ENCODE data around the gene DYRK1A.

The DYRK1A gene

DNA sequence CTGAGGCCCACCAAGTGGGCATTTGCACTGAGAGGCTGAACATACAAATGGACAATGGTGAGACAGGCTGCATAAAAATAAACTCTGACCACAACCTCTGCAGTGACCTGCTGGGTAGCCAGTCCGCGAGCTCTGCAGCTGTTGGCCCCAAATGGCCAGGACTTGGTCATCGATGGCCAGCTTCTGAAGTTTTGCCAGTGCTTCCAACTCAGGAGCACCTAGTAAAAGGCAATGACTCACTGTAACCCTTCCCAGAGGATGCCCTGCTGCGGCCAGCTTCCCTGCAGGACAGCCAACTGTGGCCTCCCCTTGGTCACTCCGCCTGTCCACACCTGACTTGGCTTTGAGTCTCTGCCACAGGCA, 185.4 kb downstream of the DYRK1A start:
- Histone ChIP-seq H2BK120ac (ENCODE audit: low read depth, low read length) (no peak overlapping the region), H2BK15ac (ENCODE audit: low read depth, poor library complexity, severe bottlenecking) (no peak overlapping the region), H3K18ac (ENCODE audit: low read depth in 1 of 2, low read length in 2 of 2) (no peak overlapping the region), H3K79me1 (replicated peaks; ENCODE audit: low read length, poor library complexity, severe bottlenecking) (no peaks in the 10 kb centered on the region), H2AK5ac (ENCODE audit: low read length, severe bottlenecking) (no peak overlapping the region), H3K27ac (ENCODE audit: low read length, poor library complexity, severe bottlenecking) (no peak overlapping the region), H3K14ac (ENCODE audit: low read length in 2 of 2) (peak overlapping the region in 1 of 2 experiments; percentile 51), H3K4me2 (ENCODE audit: low read length, poor library complexity, severe bottlenecking) (peak overlapping the region; percentile 31), H3K4me1 (ENCODE audit: control insufficient read depth, insufficient read depth, low read depth, low read length) (peaks cover 26% of the 10 kb centered on the region), H3K23ac (ENCODE audit: low read length in 2 of 2) (no peak overlapping the region), H3K27me3 (ENCODE audit: control insufficient read depth in 1 of 2, insufficient read depth in 1 of 2, low read length in 2 of 2) (peaks cover 32 to 38% of the 10 kb centered on the region in 2 experiments), H2BK5ac (ENCODE audit: low read depth, low read length, poor library complexity, severe bottlenecking) (no peak overlapping the region), H3K4me3 (ENCODE audit: insufficient read depth in 1 of 2, low read depth in 1 of 2, low read length in 2 of 2) (no peak overlapping the region), H4K91ac (ENCODE audit: low read length) (no peak overlapping the region), H4K8ac (ENCODE audit: low read length) (no peak overlapping the region), H2BK12ac (ENCODE audit: low read length in 2 of 2) (no peak overlapping the region), H2AFZ (ENCODE audit: low read depth, low read length) (no peak overlapping the region), H3K36me3 (ENCODE audit: control insufficient read depth in 1 of 2, insufficient read depth in 2 of 2, low read depth in 1 of 2, low read length in 2 of 2) (no peaks in the 10 kb centered on the region), H3K9ac (ENCODE audit: low read length) (no peak overlapping the region), H3K4ac (ENCODE audit: low read depth in 1 of 2, low read length in 2 of 2) (no peak overlapping the region), H3K9me3 (ENCODE audit: control insufficient read depth, low read length) (no peaks in the 10 kb centered on the region)
- DNase-seq: no peak
- WGBS: 95% methylated on average over 5 of the region's 5 CpGs

DNA sequence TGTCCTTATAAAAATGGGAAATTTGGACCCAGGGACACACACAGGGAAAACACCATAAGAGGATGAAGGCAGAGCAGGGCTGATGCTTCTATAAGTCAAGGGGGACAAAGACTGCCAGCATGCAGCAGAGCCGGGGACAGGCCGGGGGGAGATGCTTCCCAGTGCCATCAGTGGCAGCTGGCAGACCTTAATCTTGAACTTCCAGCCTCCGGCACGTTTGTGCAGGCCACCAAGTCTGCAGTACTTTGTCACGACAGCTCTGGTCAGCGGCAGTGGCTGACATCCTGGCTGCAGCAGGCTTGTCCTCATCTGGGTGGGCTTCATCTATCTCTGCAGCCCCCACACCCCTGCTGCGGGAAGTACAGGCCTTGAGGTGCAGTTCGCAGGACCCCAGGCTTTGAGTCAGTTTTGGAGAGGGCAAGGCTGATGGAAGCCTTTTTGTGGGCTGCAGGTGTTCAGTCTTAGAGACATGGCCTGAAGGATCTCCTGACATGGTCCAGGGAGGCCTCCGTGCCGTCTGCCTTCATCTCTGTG, 186.0 kb downstream of the DYRK1A start:
- Histone ChIP-seq H3K79me1 (replicated peaks; ENCODE audit: low read length, poor library complexity, severe bottlenecking) (no peaks in the 10 kb centered on the region), H3K9ac (ENCODE audit: low read length) (no peak overlapping the region), H2BK5ac (ENCODE audit: low read depth, low read length, poor library complexity, severe bottlenecking) (no peak overlapping the region), H3K9me3 (ENCODE audit: control insufficient read depth, low read length) (no peaks in the 10 kb centered on the region), H3K4me1 (ENCODE audit: control insufficient read depth, insufficient read depth, low read depth, low read length) (peaks cover 29% of the 10 kb centered on the region), H2AFZ (ENCODE audit: low read depth, low read length) (no peak overlapping the region), H4K91ac (ENCODE audit: low read length) (no peak overlapping the region), H3K14ac (ENCODE audit: low read length in 2 of 2) (no peak overlapping the region), H3K4me2 (ENCODE audit: low read length, poor library complexity, severe bottlenecking) (no peak overlapping the region), H4K8ac (ENCODE audit: low read length) (no peak overlapping the region), H3K18ac (ENCODE audit: low read depth in 1 of 2, low read length in 2 of 2) (no peak overlapping the region), H3K27ac (ENCODE audit: low read length, poor library complexity, severe bottlenecking) (no peak overlapping the region), H2AK5ac (ENCODE audit: low read length, severe bottlenecking) (no peak overlapping the region), H3K4me3 (ENCODE audit: insufficient read depth in 1 of 2, low read depth in 1 of 2, low read length in 2 of 2) (no peak overlapping the region), H3K36me3 (ENCODE audit: control insufficient read depth in 1 of 2, insufficient read depth in 2 of 2, low read depth in 1 of 2, low read length in 2 of 2) (no peaks in the 10 kb centered on the region), H3K27me3 (ENCODE audit: control insufficient read depth in 1 of 2, insufficient read depth in 1 of 2, low read length in 2 of 2) (peaks cover 32 to 37% of the 10 kb centered on the region in 2 experiments), H2BK12ac (ENCODE audit: low read length in 2 of 2) (no peak overlapping the region), H3K4ac (ENCODE audit: low read depth in 1 of 2, low read length in 2 of 2) (peak overlapping the region in 1 of 2 experiments; percentile 64), H2BK15ac (ENCODE audit: low read depth, poor library complexity, severe bottlenecking) (no peak overlapping the region), H3K23ac (ENCODE audit: low read length in 2 of 2) (no peak overlapping the region), H2BK120ac (ENCODE audit: low read depth, low read length) (no peak overlapping the region)
- WGBS: 90% methylated on average over 10 of the region's 10 CpGs
- DNase-seq: no peak

DNA sequence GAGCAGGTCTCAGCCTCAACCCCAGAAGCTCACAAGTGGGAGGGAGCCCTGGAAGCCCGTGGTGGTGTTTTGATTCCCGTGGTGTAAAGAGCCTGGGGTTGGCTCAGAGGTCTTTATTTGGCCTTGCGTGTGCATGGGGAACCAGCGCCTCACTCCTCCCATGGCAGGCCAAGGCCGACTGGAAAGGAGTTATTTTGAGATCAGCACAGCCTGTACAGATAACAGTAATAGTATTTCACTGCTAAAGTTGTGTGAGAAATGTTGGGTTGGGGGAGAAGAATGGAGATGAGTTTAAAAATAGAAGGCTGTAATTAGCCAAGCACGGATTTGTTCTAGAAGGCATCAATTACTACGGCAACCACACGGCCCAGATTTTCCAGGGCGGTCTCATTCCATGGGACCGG, 186.5 kb downstream of the DYRK1A start:
- no peak overlapping the region for H3K14ac ChIP-seq (ENCODE audit: low read length in 2 of 2)
- WGBS: 83% methylated on average over 10 of the region's 10 CpGs

DNA sequence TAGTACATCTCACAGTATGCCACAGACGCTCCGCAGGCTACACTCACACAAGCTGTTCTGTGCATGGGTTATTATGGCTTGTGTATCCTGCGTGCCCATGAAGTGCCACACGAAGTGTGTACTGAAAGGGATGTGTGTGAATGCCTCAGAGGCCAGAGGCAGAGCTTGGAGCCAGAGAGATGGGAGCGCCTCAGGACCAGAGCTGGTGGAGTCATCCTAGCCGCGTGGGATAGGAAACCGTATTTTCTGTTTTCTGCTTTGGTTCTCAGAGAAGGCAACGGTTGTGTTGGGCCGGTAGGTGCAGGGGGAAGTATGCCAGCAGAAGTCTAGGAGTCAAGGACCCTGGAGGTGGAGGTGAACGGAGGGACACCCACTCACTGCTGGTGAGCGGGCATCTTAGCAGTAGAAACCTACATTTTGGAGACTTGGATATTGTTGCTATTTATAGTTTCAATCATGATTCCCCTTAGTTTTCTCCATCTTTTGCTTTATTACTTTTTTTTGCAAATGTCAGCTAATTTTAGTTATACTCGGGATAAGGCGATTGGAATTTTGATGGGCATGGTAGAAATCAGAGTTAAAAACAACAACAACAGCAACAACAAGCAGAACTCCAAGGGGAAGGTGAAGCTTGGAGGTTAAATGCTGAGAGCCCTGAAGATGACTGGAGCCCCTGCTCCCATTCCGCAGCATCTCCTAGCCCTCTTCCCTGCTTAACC, 188.2 kb downstream of the DYRK1A start:
- Histone ChIP-seq H3K23ac (ENCODE audit: low read length in 2 of 2) (no peak overlapping the region), H2BK120ac (ENCODE audit: low read depth, low read length) (no peak overlapping the region), H3K9me3 (ENCODE audit: control insufficient read depth, low read length) (no peaks in the 10 kb centered on the region), H3K36me3 (ENCODE audit: control insufficient read depth in 1 of 2, insufficient read depth in 2 of 2, low read depth in 1 of 2, low read length in 2 of 2) (no peaks in the 10 kb centered on the region), H2BK5ac (ENCODE audit: low read depth, low read length, poor library complexity, severe bottlenecking) (no peak overlapping the region), H3K9ac (ENCODE audit: low read length) (no peak overlapping the region), H4K91ac (ENCODE audit: low read length) (no peak overlapping the region), H3K27me3 (ENCODE audit: control insufficient read depth in 1 of 2, insufficient read depth in 1 of 2, low read length in 2 of 2) (peaks cover 32 to 33% of the 10 kb centered on the region in 2 experiments), H2AK5ac (ENCODE audit: low read length, severe bottlenecking) (no peak overlapping the region), H2AFZ (ENCODE audit: low read depth, low read length) (no peak overlapping the region), H3K79me1 (replicated peaks; ENCODE audit: low read length, poor library complexity, severe bottlenecking) (no peaks in the 10 kb centered on the region), H3K27ac (ENCODE audit: low read length, poor library complexity, severe bottlenecking) (no peak overlapping the region), H3K4ac (ENCODE audit: low read depth in 1 of 2, low read length in 2 of 2) (no peak overlapping the region), H2BK12ac (ENCODE audit: low read length in 2 of 2) (no peak overlapping the region), H4K8ac (ENCODE audit: low read length) (no peak overlapping the region), H3K4me3 (ENCODE audit: insufficient read depth in 1 of 2, low read depth in 1 of 2, low read length in 2 of 2) (no peak overlapping the region), H3K4me2 (ENCODE audit: low read length, poor library complexity, severe bottlenecking) (no peak overlapping the region), H3K14ac (ENCODE audit: low read length in 2 of 2) (no peak overlapping the region), H2BK15ac (ENCODE audit: low read depth, poor library complexity, severe bottlenecking) (no peak overlapping the region), H3K4me1 (ENCODE audit: control insufficient read depth, insufficient read depth, low read depth, low read length) (peaks cover 21% of the 10 kb centered on the region), H3K18ac (ENCODE audit: low read depth in 1 of 2, low read length in 2 of 2) (no peak overlapping the region)
- WGBS: 94% methylated on average over 10 of the region's 15 CpGs
- DNase-seq: no peak

More for the DNA sequence above, 186.5 kb downstream of the DYRK1A start:
- H2AFZ ChIP-seq (ENCODE audit: low read depth, low read length): no peak overlapping the region
- no peak for DNase-seq
- no peaks in the 10 kb centered on the region for H3K79me1 ChIP-seq (replicated peaks; ENCODE audit: low read length, poor library complexity, severe bottlenecking)
- no peak overlapping the region for H4K8ac ChIP-seq (ENCODE audit: low read length)
- H3K27me3 ChIP-seq (ENCODE audit: control insufficient read depth in 1 of 2, insufficient read depth in 1 of 2, low read length in 2 of 2): peaks cover 32 to 33% of the 10 kb centered on the region in 2 experiments
- H3K9me3 ChIP-seq (ENCODE audit: control insufficient read depth, low read length): no peaks in the 10 kb centered on the region
- H3K23ac ChIP-seq (ENCODE audit: low read length in 2 of 2): no peak overlapping the region
- H3K27ac ChIP-seq (ENCODE audit: low read length, poor library complexity, severe bottlenecking): no peak overlapping the region
- H2BK12ac ChIP-seq (ENCODE audit: low read length in 2 of 2): no peak overlapping the region
- no peak overlapping the region for H2BK120ac ChIP-seq (ENCODE audit: low read depth, low read length)
- H2BK15ac ChIP-seq (ENCODE audit: low read depth, poor library complexity, severe bottlenecking): no peak overlapping the region
- H3K4ac ChIP-seq (ENCODE audit: low read depth in 1 of 2, low read length in 2 of 2): no peak overlapping the region
- H3K4me1 ChIP-seq (ENCODE audit: control insufficient read depth, insufficient read depth, low read depth, low read length): peaks cover 30% of the 10 kb centered on the region
- no peak overlapping the region for H3K4me2 ChIP-seq (ENCODE audit: low read length, poor library complexity, severe bottlenecking)
- H2AK5ac ChIP-seq (ENCODE audit: low read length, severe bottlenecking): no peak overlapping the region
- H3K4me3 ChIP-seq (ENCODE audit: insufficient read depth in 1 of 2, low read depth in 1 of 2, low read length in 2 of 2): no peak overlapping the region
- no peaks in the 10 kb centered on the region for H3K36me3 ChIP-seq (ENCODE audit: control insufficient read depth in 1 of 2, insufficient read depth in 2 of 2, low read depth in 1 of 2, low read length in 2 of 2)
- H4K91ac ChIP-seq (ENCODE audit: low read length): no peak overlapping the region
- no peak overlapping the region for H3K18ac ChIP-seq (ENCODE audit: low read depth in 1 of 2, low read length in 2 of 2)
- no peak overlapping the region for H2BK5ac ChIP-seq (ENCODE audit: low read depth, low read length, poor library complexity, severe bottlenecking)
- no peak overlapping the region for H3K9ac ChIP-seq (ENCODE audit: low read length)

Data from mesenchymal stem cell (in vitro differentiated cells and primary cell).